ENCODE data around the gene ITGB1BP1.

The ITGB1BP1 gene

GRCh38 chr2:9359463-9359862 is 63.9 kb downstream of the ITGB1BP1 start:
- Histone ChIP-seq H3K27me3 (ENCODE audit: insufficient read depth, low read length) (no peaks in the 10 kb centered on the region), H3K9ac (ENCODE audit: low read depth, low read length) (no peak overlapping the region), H3K27ac (ENCODE audit: low read depth, low read length) (no peak overlapping the region), H3K9me3 (ENCODE audit: insufficient read depth, low read depth, low read length) (no peaks in the 10 kb centered on the region), H3K4me1 (ENCODE audit: insufficient read depth, low read length) (peaks cover 18% of the 10 kb centered on the region), H3K4me3 (ENCODE audit: low read length) (no peak overlapping the region), H3K36me3 (ENCODE audit: insufficient read depth, low read length) (peaks cover 53% of the 10 kb centered on the region)
- whole genome bisulfite sequencing = 93% methylated on average over 4 of the region's 4 CpGs

- H3K9me3 ChIP-seq (ENCODE audit: insufficient read depth, low read depth, low read length) = no peaks in the 10 kb centered on the region
- no peak overlapping the region for H3K9ac ChIP-seq (ENCODE audit: low read depth, low read length)
- WGBS = 87% methylated on average over 1 of the region's 1 CpG
- H3K4me1 ChIP-seq (ENCODE audit: insufficient read depth, low read length) = peaks cover 18% of the 10 kb centered on the region
- no peaks in the 10 kb centered on the region for H3K27me3 ChIP-seq (ENCODE audit: insufficient read depth, low read length)
- H3K27ac ChIP-seq (ENCODE audit: low read depth, low read length) = no peak overlapping the region
- H3K4me3 ChIP-seq (ENCODE audit: low read length) = no peak overlapping the region
- H3K36me3 ChIP-seq (ENCODE audit: insufficient read depth, low read length) = peaks cover 52% of the 10 kb centered on the region
Measured at GRCh38 chr2:9358846-9359245, 64.5 kb downstream of the ITGB1BP1 start.

GRCh38 chr2:9356261-9356660 is 67.1 kb downstream of the ITGB1BP1 start:
- peaks cover 46% of the 10 kb centered on the region for H3K36me3 ChIP-seq (ENCODE audit: insufficient read depth, low read length)
- WGBS = 68% methylated on average over 11 of the region's 11 CpGs

GRCh38 chr2:9355716-9356115 is 67.6 kb downstream of the ITGB1BP1 start:
- Histone ChIP-seq H3K36me3 (ENCODE audit: insufficient read depth, low read length) (peaks cover 47% of the 10 kb centered on the region), H3K4me1 (ENCODE audit: insufficient read depth, low read length) (peaks cover 18% of the 10 kb centered on the region), H3K9ac (ENCODE audit: low read depth, low read length) (no peak overlapping the region), H3K27ac (ENCODE audit: low read depth, low read length) (no peak overlapping the region), H3K4me3 (ENCODE audit: low read length) (no peak overlapping the region), H3K9me3 (ENCODE audit: insufficient read depth, low read depth, low read length) (no peaks in the 10 kb centered on the region), H3K27me3 (ENCODE audit: insufficient read depth, low read length) (no peaks in the 10 kb centered on the region)
- 50% methylated on average over 4 of the region's 4 CpGs for WGBS

More at GRCh38 chr2:9356261-9356660, 67.1 kb downstream of the ITGB1BP1 start:
- no peak overlapping the region for H3K9ac ChIP-seq (ENCODE audit: low read depth, low read length)
- no peaks in the 10 kb centered on the region for H3K27me3 ChIP-seq (ENCODE audit: insufficient read depth, low read length)
- no peak overlapping the region for H3K4me3 ChIP-seq (ENCODE audit: low read length)
- no peaks in the 10 kb centered on the region for H3K9me3 ChIP-seq (ENCODE audit: insufficient read depth, low read depth, low read length)
- peaks cover 18% of the 10 kb centered on the region for H3K4me1 ChIP-seq (ENCODE audit: insufficient read depth, low read length)
- H3K27ac ChIP-seq (ENCODE audit: low read depth, low read length) = no peak overlapping the region

GRCh38 chr2:9355270-9355669 is 68.1 kb downstream of the ITGB1BP1 start:
- no peak overlapping the region for H3K9ac ChIP-seq (ENCODE audit: low read depth, low read length)
- H3K27me3 ChIP-seq (ENCODE audit: insufficient read depth, low read length) = no peaks in the 10 kb centered on the region
- peaks cover 46% of the 10 kb centered on the region for H3K36me3 ChIP-seq (ENCODE audit: insufficient read depth, low read length)
- peaks cover 18% of the 10 kb centered on the region for H3K4me1 ChIP-seq (ENCODE audit: insufficient read depth, low read length)
- H3K9me3 ChIP-seq (ENCODE audit: insufficient read depth, low read depth, low read length) = no peaks in the 10 kb centered on the region
- WGBS = 100% methylated on average over 1 of the region's 3 CpGs
- no peak overlapping the region for H3K4me3 ChIP-seq (ENCODE audit: low read length)
- no peak overlapping the region for H3K27ac ChIP-seq (ENCODE audit: low read depth, low read length)

GRCh38 chr2:9354318-9354717 is 69.0 kb downstream of the ITGB1BP1 start:
- Histone ChIP-seq H3K27me3 (ENCODE audit: insufficient read depth, low read length) (no peaks in the 10 kb centered on the region), H3K4me3 (ENCODE audit: low read length) (no peak overlapping the region), H3K36me3 (ENCODE audit: insufficient read depth, low read length) (peaks cover 37% of the 10 kb centered on the region; the same call in 1 of the 2 replicates), H3K9me3 (ENCODE audit: insufficient read depth, low read depth, low read length) (no peaks in the 10 kb centered on the region), H3K9ac (ENCODE audit: low read depth, low read length) (no peak overlapping the region), H3K27ac (ENCODE audit: low read depth, low read length) (no peak overlapping the region), H3K4me1 (ENCODE audit: insufficient read depth, low read length) (peaks cover 18% of the 10 kb centered on the region)
- 92% methylated on average over 12 of the region's 12 CpGs for WGBS
